Measurements from ENCODE around the gene ARHGAP4. TPM values are rescaled to one million over a fixed set of nuclear protein-coding genes. Genes with fewer than 3 reads are reported as not detected.
A peak's percentile ranks its signal among the peaks of the same experiment; 100 is the strongest.

ARHGAP4 gene
- total RNA-seq, 6 donors from 2014 or later, result 33.4 to 353 (median 82.6) TPM

GRCh38 chrX:153972368-153973126 is 46.5 kb upstream of the ARHGAP4 start, which contains the start of gene TMEM187:
Gene TMEM187, plus strand, starts transcription at chrX:153972754. Its CDS starts 9,309 bp downstream, at chrX:153982063.
- peak within 1 kb of the TSS; percentile 95 to 100 (median 100) for H3K27ac ChIP-seq
- H3K36me3 ChIP-seq, result no peaks in the 10 kb centered on the region

GRCh38 chrX:153971450-153972367 is 45.6 kb upstream of the ARHGAP4 start, which contains the start of gene HCFC1:
Gene HCFC1, minus strand, starts transcription at chrX:153971818. Its CDS starts 978 bp downstream, at chrX:153970840.
- Histone ChIP-seq H3K4me3 (peak within 1 kb of the TSS; percentile 64 to 90 (median 75)), H3K36me3 (no peaks in the 10 kb centered on the region), H3K9me3 (peaks cover 0 to 10% (median 0%) of the 10 kb centered on the region in 4 donors), H3K4me1 (peaks cover 32 to 56% (median 38%) of the 10 kb centered on the region in 4 donors), H3K27ac (peak within 1 kb of the TSS; percentile 95 to 100 (median 100)), H3K27me3 (no peaks in the 10 kb centered on the region)
- ATAC-seq (ENCODE audit: low FRiP score in 2 of 2) (peak; percentile 80 to 86), DNase-seq (peak; percentile 92 to 96)
- 14% methylated on average over 69 of the region's 96 CpGs; no CpG with 5 or more reads in 1 of the 2 donors for WGBS, 2 donors
- TF ChIP-seq POLR2AphosphoS5 (IDR thresholded peaks at IDR 0.05) (peak; percentile 28 to 34), POLR2A (IDR thresholded peaks at IDR 0.05) (peak in 3 of 4 donors; percentile 11 to 51 (median 18)), EP300 (IDR thresholded peaks at IDR 0.05) (no peak), CTCF (IDR thresholded peaks at IDR 0.05) (peak in 1 of 6 experiments; percentile 4)

More at GRCh38 chrX:153972368-153973126, 46.5 kb upstream of the ARHGAP4 start, which contains the start of gene TMEM187:
- peaks cover 23 to 48% (median 30%) of the 10 kb centered on the region in 4 donors for H3K4me1 ChIP-seq
- TF ChIP-seq POLR2A (IDR thresholded peaks at IDR 0.05) (peak in 3 of 4 donors; percentile 13 to 70 (median 29)), POLR2AphosphoS5 (IDR thresholded peaks at IDR 0.05) (peak; percentile 40 to 57), CTCF (IDR thresholded peaks at IDR 0.05) (no peak), EP300 (IDR thresholded peaks at IDR 0.05) (no peak)
- H3K4me3 ChIP-seq, result peak within 1 kb of the TSS; percentile 64 to 90 (median 75)
- peak; percentile 84 to 97 for DNase-seq
- H3K27me3 ChIP-seq, result no peaks in the 10 kb centered on the region
- WGBS, 2 donors, result 0 to 10% methylated on average over 2 to 61 of the region's 103 CpGs
- ATAC-seq (ENCODE audit: low FRiP score in 2 of 2), result peak; percentile 70 to 84
- peaks cover 0 to 10% (median 0%) of the 10 kb centered on the region in 4 donors for H3K9me3 ChIP-seq

GRCh38 chrX:153971124-153971449 is 45.0 kb upstream of the ARHGAP4 start:
- Histone ChIP-seq H3K9me3 (peaks cover 0 to 10% (median 0%) of the 10 kb centered on the region in 4 donors), H3K4me3 (peak overlapping the region; percentile 64 to 90 (median 75)), H3K36me3 (no peaks in the 10 kb centered on the region), H3K4me1 (peaks cover 36 to 63% (median 45%) of the 10 kb centered on the region in 4 donors), H3K27ac (peak overlapping the region; percentile 95 to 100 (median 100)), H3K27me3 (no peaks in the 10 kb centered on the region)
- WGBS, 2 donors, result 13% methylated on average over 18 of the region's 34 CpGs; no CpG with 5 or more reads in 1 of the 2 donors
- ATAC-seq (ENCODE audit: low FRiP score in 2 of 2) (peak; percentile 85 to 90), DNase-seq (peak; percentile 92 to 95)
- TF ChIP-seq POLR2A (IDR thresholded peaks at IDR 0.05) (peak in 2 of 4 donors; percentile 49 to 75), EP300 (IDR thresholded peaks at IDR 0.05) (no peak), POLR2AphosphoS5 (IDR thresholded peaks at IDR 0.05) (peak; percentile 35 to 50), CTCF (IDR thresholded peaks at IDR 0.05) (no peak)

DNA sequence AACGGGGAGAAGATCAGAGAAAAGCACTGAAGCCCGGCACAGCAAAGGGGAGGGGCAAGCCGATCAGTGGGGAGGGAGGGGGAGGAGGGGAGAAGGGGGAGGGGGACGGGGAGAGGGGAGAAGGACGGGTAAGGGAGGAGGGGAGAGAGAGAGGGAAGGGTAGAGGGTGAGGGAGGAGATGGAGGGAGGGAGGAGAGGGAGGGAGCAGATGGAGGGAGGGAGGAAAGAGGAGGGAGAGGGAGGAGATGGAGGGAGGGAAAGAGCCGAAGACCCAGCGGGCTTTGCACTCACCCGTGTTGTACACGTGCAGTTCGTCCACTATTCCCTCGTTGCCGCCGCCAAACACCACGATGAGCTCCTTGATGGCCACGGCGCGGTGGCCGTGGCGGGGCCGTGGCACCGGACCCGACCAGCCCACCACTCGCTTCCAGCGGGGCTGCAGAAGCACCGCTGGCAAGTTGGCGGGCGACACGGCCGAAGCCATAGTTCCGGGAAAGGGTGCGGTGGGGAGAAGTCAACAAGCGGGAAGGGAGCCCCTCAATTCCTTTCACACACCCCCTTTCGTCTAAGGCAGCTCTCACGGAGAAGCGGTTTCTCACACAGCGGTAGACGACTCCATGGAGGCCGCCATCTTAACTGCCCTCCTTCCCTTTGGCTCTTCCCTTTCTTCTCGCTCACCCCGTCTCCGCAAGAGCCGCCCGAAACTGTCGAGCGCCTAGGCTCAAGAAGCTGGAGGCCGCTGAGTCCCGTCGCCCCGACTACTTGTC is 44.5 kb upstream of the ARHGAP4 start:
- Histone ChIP-seq H3K36me3 (no peaks in the 10 kb centered on the region), H3K27me3 (no peaks in the 10 kb centered on the region), H3K4me1 (peaks cover 36 to 64% (median 47%) of the 10 kb centered on the region in 4 donors), H3K9me3 (peaks cover 0 to 10% (median 0%) of the 10 kb centered on the region in 4 donors), H3K4me3 (peak overlapping the region; percentile 64 to 90 (median 75)), H3K27ac (peak overlapping the region; percentile 95 to 100 (median 100))
- peak in 1 of 2 donors; percentile 82 for DNase-seq
- peak; percentile 23 to 61 for ATAC-seq (ENCODE audit: low FRiP score in 2 of 2)
- 2 to 9% methylated on average over 11 to 48 of the region's 49 CpGs for WGBS, 2 donors
- TF ChIP-seq POLR2A (IDR thresholded peaks at IDR 0.05) (no peak), POLR2AphosphoS5 (IDR thresholded peaks at IDR 0.05) (no peak)

All from upper lobe of left lung (tissue), 6 donors.